GM18507 (cell line): Measurements from ENCODE around the gene PRRX2.

Experiments used
- DNase-seq: peaks from one replicate; pipeline ENCODE4 v3.0.0; 2011; ENCODE audit warnings: low read depth; ENCODE audit not compliant: insufficient read length; ENCODE audit errors: extremely low spot score
- FAIRE-seq: peaks from 2 replicates; lab custom pipeline; 2011; peaks lifted over from hg19 to GRCh38; lab: Jason Lieb, UNC

Gene PRRX2

GRCh38 chr9:129697656-129698253 is 32.3 kb downstream of the PRRX2 start:
- no peak for DNase-seq
- no peak for FAIRE-seq

DNA sequence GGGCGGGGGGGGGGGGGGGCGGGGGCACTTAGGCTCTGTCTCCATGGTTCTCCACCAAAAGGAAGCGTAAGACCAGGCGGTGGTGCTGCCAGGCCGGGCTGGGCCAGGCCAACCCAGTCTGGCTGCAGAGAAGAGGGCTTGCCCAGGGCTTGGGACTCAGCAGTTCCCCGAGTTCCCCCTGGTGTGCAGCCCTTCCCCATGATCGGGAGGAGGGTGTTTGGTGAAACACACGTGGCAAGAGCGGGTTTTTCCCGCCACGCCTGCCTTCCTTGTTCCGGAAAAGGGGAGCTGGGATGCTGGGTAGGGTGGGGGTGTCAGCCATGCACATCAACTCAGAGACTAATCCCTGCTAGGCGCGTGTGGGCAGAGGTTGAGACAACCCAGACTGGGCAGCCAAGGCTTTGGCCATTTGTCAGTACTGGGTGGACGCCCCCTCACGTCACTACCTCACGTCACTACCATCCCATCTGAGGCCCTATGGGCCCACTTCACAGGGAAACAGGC is 32.9 kb downstream of the PRRX2 start:
- FAIRE-seq, result no peak
- no peak for DNase-seq

DNA sequence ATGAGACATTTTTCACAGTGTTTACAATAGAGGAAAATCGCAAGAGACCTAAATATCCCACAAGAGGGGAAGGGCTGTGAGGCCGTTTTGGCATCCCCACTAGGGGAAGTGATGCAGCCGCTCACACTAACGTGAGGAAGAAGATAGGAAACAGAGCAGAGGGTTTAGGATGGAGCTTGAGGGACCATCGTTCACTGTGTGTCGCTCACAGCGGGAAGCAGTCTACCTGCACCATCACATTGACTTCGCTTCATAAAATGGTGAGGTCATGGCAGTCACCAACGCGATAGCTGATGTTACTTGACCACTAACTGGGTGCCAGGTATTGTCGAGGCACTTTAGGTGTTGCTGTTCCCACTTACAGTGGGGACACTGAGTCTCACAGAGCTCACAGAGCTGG is 35.6 kb downstream of the PRRX2 start:
- DNase-seq, result no peak
- no peak for FAIRE-seq

- DNase-seq (no peak), FAIRE-seq (no peak)
Measured at GRCh38 chr9:129701549-129701948, 36.1 kb downstream of the PRRX2 start.

DNA sequence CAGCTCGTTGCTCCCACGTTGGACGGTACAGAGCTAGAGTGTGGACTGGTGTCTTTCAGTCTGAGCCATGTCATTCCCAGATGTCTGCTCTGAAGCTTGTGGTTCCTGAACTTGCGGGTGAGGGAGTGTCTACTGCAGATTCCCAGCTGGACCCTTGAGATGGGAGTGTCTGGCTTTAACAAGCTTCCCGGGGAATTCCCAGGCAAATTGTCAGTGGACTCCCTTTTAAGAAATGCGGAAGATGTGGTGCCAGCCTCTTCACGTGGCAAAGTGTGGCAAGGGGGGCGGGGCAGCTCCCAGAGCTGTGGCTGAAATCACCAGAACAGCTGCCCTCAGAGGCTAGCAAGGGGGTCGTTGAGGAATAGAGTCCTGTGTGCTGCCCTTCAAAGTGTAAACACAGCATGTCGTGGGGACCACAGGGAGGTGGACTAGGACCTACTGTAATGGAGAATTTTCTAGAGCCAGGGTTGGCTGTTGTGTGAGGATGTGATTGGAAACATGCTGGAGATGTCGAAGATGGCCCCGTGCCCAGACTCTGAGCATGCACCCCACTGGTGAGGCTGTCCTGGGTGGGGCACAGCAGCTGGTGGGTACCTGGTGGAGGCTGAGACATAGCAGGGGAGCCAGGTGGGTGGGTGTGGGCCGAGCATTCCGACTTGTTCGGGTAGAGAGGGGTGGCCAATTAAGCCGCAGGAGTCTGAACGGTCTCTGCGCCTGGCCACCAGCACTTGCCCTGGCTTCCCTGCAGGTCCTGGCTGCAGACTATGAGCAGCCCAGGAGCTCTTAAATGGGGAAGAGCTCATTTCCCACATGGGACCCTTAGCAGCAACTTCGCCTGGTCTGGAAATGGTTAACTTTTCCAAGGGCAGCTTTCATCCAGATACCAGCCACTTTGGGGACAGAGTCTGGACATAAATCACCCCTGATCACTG is 37.4 kb downstream of the PRRX2 start:
- FAIRE-seq (no peak), DNase-seq (no peak)

DNA sequence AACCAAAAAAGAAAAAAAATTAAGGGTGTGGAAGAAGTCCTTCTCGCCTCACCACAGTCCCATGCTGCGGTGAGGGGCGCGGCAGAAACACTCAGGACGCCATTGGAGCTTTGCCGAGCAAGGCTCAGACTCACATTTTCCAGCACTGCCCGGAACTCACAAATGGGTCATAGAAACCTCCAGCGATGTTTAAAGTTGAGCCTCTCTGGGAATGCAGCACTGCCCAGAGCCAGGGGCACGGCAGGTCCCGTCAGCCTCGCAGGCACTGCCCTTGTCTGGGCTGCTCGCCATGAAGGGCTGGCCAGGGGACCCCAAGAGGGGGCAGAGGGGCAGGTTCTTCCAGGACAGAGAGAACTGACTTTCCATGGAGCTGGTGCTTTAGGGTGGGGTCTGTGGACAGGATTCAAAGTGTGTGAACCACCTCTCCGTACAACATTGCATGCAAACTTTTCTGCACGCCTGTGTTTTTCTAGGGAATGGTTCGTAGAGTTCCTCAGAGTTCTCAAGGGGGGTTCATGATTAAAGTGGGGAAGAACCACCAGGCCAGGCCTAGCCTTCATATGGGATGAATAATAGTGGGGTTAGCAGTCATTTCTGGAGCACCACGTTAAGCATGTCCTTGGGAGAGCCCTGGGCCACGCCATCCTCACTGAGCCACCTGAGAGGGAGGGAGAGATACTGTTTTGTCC is 38.4 kb downstream of the PRRX2 start:
- DNase-seq (no peak), FAIRE-seq (no peak)

GRCh38 chr9:129704807-129705206 is 39.4 kb downstream of the PRRX2 start:
- DNase-seq, result no peak
- no peak for FAIRE-seq

DNA sequence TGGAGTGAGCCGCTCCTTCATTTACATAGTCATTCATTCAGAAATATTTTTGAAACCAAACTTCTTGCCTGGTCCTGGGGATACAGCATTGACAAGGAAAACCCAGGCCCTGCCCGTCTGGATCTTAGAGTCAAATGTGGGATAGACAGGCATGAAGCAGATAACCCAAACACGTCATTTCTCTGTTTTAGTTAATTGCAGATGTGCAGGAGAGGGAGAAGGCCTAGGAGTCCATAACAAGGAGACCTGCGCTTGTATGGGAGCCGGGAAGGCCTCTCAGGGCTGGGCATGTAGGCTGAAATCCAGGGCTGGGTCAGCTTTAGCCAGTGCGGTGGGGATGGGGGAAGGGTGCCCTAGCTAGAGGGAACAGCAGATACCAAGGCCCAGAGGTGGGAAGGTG is 43.3 kb downstream of the PRRX2 start:
- FAIRE-seq (no peak), DNase-seq (no peak)

DNA sequence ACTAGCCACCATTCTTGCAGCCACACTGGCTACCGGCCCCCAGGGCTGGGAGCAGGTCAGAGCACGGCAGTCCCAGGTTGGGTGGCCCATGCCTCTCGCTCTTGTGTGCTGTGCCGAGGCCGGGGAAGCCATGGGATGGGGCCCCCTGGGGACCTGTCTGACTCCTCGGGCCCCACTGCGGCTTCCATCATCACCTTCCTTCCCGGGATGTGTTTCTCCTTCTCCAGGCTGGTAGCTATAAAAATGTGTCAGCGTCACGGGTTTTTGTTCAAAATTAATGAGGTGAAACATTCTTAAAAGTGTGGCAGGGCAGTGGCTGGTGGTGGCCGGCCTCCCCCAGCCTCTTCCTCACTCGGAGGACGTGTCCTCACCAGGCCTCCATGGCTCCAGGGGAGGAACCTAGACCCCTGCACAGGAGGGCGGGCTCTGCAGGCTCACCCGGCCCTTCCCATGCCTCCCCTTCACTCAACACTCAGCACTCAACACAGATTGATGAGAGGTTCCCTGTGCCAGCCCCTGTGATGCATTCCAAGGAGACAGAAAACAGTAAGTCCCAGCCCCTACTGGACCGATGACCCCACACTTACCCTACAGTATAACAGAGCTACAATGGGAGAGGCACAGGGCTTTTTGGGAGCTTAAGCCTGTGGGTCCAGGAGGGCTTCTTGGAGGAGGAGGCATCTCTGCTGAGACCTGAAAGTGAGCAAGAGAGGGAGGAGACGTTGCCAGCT is 44.2 kb downstream of the PRRX2 start:
- FAIRE-seq, result no peak
- DNase-seq, result no peak

- DNase-seq (no peak), FAIRE-seq (no peak)
Measured at GRCh38 chr9:129710169-129710453, 44.7 kb downstream of the PRRX2 start.

- DNase-seq (no peak), FAIRE-seq (no peak)
Measured at GRCh38 chr9:129712634-129713401, 47.4 kb downstream of the PRRX2 start.

GRCh38 chr9:129713402-129713679 is 47.9 kb downstream of the PRRX2 start:
- FAIRE-seq (no peak), DNase-seq (no peak)

- no peak for DNase-seq
- no peak for FAIRE-seq
Measured at GRCh38 chr9:129714511-129715061, 49.1 kb downstream of the PRRX2 start.

DNA sequence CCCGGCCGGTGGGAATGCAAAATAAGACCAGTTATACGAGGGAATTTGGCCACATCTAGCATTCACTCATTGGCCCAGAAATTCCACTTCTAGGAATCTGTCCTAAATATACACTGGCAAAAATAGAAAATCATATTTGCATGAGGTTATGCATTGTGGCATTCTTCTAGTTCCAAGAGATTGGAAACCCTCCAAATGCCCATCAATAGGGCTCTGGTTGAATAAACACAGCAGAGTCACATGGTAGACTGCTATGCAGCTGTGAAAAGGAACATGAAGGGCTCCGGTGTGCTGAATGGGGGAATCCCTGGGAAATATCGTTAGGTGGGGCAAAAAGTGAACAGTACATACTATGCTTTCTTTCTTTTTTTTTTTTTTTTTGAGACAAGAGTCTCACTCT is 50.6 kb downstream of the PRRX2 start:
- no peak for FAIRE-seq
- DNase-seq, result no peak

GRCh38 chr9:129717991-129718390 is 52.5 kb downstream of the PRRX2 start:
- FAIRE-seq (no peak), DNase-seq (no peak)

DNA sequence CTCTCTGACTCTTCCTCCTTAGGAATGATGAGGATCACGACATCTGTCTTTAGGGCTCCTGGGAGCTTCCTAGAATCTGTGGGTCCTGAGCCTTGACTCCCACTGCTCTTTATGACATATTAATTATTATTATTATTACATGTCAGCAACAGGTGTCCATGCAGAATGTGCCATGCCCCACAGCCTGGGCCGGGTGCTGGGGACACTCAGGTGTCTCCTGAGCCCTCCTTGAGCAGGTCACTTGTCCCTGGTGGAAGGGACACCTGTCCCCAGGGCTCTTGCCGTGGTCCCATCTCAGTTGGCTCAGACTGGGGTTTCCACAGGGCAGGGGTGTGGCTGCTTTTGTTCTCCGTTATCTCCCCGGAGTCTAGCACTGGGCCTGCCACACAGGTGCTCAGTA is 53.2 kb downstream of the PRRX2 start:
- FAIRE-seq (no peak), DNase-seq (no peak)

GRCh38 chr9:129719135-129719534 is 53.7 kb downstream of the PRRX2 start:
- no peak for DNase-seq
- no peak for FAIRE-seq

DNA sequence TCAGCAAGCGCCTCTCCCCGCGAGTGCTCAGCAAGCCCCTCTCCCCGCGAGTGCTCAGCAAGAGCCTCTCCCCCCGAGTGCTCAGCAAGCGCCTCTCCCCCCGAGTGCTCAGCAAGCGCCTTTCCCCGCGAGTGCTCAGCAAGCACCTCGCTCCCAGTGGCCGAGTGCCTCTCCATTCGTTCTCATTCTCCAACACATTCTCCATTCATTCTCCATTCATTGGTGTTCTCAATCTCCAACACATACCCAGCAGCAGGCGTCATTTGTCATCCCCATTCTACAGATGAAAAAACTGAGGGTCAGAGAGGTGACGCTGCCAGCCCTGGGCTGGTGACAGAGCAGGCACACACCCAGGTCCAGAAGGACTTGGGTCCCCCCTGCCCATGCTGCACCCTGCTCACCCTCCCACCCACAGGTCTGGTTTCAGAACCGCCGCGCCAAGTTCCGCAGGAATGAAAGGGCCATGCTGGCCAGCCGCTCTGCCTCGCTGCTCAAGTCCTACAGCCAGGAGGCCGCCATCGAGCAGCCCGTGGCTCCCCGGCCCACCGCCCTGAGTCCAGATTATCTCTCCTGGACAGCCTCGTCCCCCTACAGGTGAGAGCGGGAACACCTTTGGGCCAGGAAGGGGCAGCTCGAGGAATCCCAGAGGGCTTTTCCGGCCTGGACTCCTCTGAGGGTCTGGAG is 54.9 kb downstream of the PRRX2 start:
- FAIRE-seq, result no peak
- DNase-seq, result no peak
